ENCODE data around the gene NRXN3. TPM values are rescaled to one million over a fixed set of nuclear protein-coding genes. Genes with fewer than 3 reads are reported as not detected.

The NRXN3 gene
- total and polyA plus RNA-seq, 4 donors = 1.4 to 8.3 (median 4.4) TPM

GRCh38 chr14:78697341-78697740 is 527.2 kb downstream of the NRXN3 start:
- no peaks in the 10 kb centered on the region for H3K27me3 ChIP-seq (ENCODE audit: control insufficient read depth in 3 of 3, insufficient read depth in 3 of 3, low read length in 2 of 3)
- no peak overlapping the region for H3K9ac ChIP-seq (ENCODE audit: insufficient read depth in 1 of 2, low read length in 2 of 2)
- H3K27ac ChIP-seq (ENCODE audit: low read depth in 1 of 2, low read length in 1 of 2) = no peak overlapping the region
- WGBS, 2 donors = 26% methylated on average over 2 of the region's 2 CpGs
- H3K4me3 ChIP-seq = no peak overlapping the region
- H3K4me1 ChIP-seq (ENCODE audit: control insufficient read depth in 5 of 5, insufficient read depth in 5 of 5, low read length in 5 of 5) = no peaks in the 10 kb centered on the region
- DNase-seq (peak in 2 of 3 donors; percentile 8 to 20), ATAC-seq (ENCODE audit: insufficient read depth, low FRiP score) (no peak)
- H3K9me3 ChIP-seq (ENCODE audit: control insufficient read depth in 4 of 4, insufficient read depth in 3 of 4, low read length in 3 of 4) = no peaks in the 10 kb centered on the region
- H3K36me3 ChIP-seq (ENCODE audit: control insufficient read depth in 4 of 4, insufficient read depth in 4 of 4, low read length in 4 of 4) = no peaks in the 10 kb centered on the region
- no peak for TF ChIP-seq CTCF (IDR thresholded peaks at IDR 0.05; ENCODE audit: control extremely low read depth, extremely low read depth)

- TF ChIP-seq CTCF (IDR thresholded peaks at IDR 0.05; ENCODE audit: control extremely low read depth, extremely low read depth) = no peak
- no peaks in the 10 kb centered on the region for H3K4me1 ChIP-seq (ENCODE audit: control insufficient read depth in 5 of 5, insufficient read depth in 5 of 5, low read length in 5 of 5)
- 75 to 84% methylated on average over 3 of the region's 3 CpGs for WGBS, 2 donors
- H3K27ac ChIP-seq (ENCODE audit: low read depth in 1 of 2, low read length in 1 of 2) = no peak overlapping the region
- no peaks in the 10 kb centered on the region for H3K27me3 ChIP-seq (ENCODE audit: control insufficient read depth in 3 of 3, insufficient read depth in 3 of 3, low read length in 2 of 3)
- DNase-seq (no peak), ATAC-seq (ENCODE audit: insufficient read depth, low FRiP score) (no peak)
- H3K9me3 ChIP-seq (ENCODE audit: control insufficient read depth in 4 of 4, insufficient read depth in 3 of 4, low read length in 3 of 4) = no peaks in the 10 kb centered on the region
- no peak overlapping the region for H3K9ac ChIP-seq (ENCODE audit: insufficient read depth in 1 of 2, low read length in 2 of 2)
- no peaks in the 10 kb centered on the region for H3K36me3 ChIP-seq (ENCODE audit: control insufficient read depth in 4 of 4, insufficient read depth in 4 of 4, low read length in 4 of 4)
- no peak overlapping the region for H3K4me3 ChIP-seq
Observed at GRCh38 chr14:78698991-78699390, 528.8 kb downstream of the NRXN3 start.

GRCh38 chr14:78700236-78700635 is 530.1 kb downstream of the NRXN3 start:
- no peak for ATAC-seq (ENCODE audit: insufficient read depth, low FRiP score)
- DNase-seq = no peak
- H3K27ac ChIP-seq (ENCODE audit: low read depth in 1 of 2, low read length in 1 of 2) = no peak overlapping the region
- TF ChIP-seq CTCF (IDR thresholded peaks at IDR 0.05; ENCODE audit: control extremely low read depth, extremely low read depth) = no peak
- H3K4me1 ChIP-seq (ENCODE audit: control insufficient read depth in 5 of 5, insufficient read depth in 5 of 5, low read length in 5 of 5) = no peaks in the 10 kb centered on the region
- H3K36me3 ChIP-seq (ENCODE audit: control insufficient read depth in 4 of 4, insufficient read depth in 4 of 4, low read length in 4 of 4) = no peaks in the 10 kb centered on the region
- WGBS, 2 donors = 63 to 83% methylated on average over 2 of the region's 2 CpGs
- H3K9ac ChIP-seq (ENCODE audit: insufficient read depth in 1 of 2, low read length in 2 of 2) = no peak overlapping the region
- H3K9me3 ChIP-seq (ENCODE audit: control insufficient read depth in 4 of 4, insufficient read depth in 3 of 4, low read length in 3 of 4) = no peaks in the 10 kb centered on the region
- H3K4me3 ChIP-seq = no peak overlapping the region
- H3K27me3 ChIP-seq (ENCODE audit: control insufficient read depth in 3 of 3, insufficient read depth in 3 of 3, low read length in 2 of 3) = no peaks in the 10 kb centered on the region

GRCh38 chr14:78701246-78701645 is 531.1 kb downstream of the NRXN3 start:
- Histone ChIP-seq H3K9ac (ENCODE audit: insufficient read depth in 1 of 2, low read length in 2 of 2) (no peak overlapping the region), H3K4me1 (ENCODE audit: control insufficient read depth in 5 of 5, insufficient read depth in 5 of 5, low read length in 5 of 5) (no peaks in the 10 kb centered on the region), H3K27me3 (ENCODE audit: control insufficient read depth in 3 of 3, insufficient read depth in 3 of 3, low read length in 2 of 3) (no peaks in the 10 kb centered on the region), H3K4me3 (peak overlapping the region; percentile 21), H3K36me3 (ENCODE audit: control insufficient read depth in 4 of 4, insufficient read depth in 4 of 4, low read length in 4 of 4) (no peaks in the 10 kb centered on the region), H3K27ac (ENCODE audit: low read depth in 1 of 2, low read length in 1 of 2) (no peak overlapping the region), H3K9me3 (ENCODE audit: control insufficient read depth in 4 of 4, insufficient read depth in 3 of 4, low read length in 3 of 4) (no peaks in the 10 kb centered on the region)
- no peak for TF ChIP-seq CTCF (IDR thresholded peaks at IDR 0.05; ENCODE audit: control extremely low read depth, extremely low read depth)
- ATAC-seq (ENCODE audit: insufficient read depth, low FRiP score) (no peak), DNase-seq (no peak)
- 70 to 77% methylated on average over 5 of the region's 5 CpGs for WGBS, 2 donors

All from lung (tissue), 12 donors.